Inflammatory macrophage treated with lipopolysaccharide for 1 hour (primary cell): ENCODE measurements around the gene SPATA31D3.
"Not testable (repeated sequence)": the region's sequence is repeated elsewhere in the genome, so short reads cannot be mapped to it uniquely, and the experiment has no call there.

ENCODE experiments used
- DNase-seq, 2 donors: peaks; one replicate each; pipeline ENCODE4 v3.0.0-alpha.2; 2020 to 2022

The SPATA31D3 gene

DNA sequence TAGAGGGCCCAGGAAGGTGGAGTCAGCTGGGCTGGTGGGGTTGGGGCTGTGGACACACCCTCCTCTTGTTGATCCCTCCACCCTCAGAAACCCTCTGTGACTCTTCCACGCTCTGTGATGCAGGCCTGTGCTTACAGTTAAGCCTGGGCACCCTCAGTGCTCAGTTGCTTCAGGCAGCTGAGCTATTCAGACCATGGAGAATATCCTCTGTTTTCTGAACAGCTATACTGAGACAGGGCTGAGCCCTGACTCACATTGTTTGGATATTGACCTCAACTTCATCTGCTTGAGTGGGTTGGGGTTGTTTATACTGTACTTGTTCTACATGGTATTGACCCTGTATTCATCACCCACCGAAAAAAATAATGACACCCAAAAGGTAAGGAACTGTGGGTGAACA, at the start of gene SPATA31D3:
Gene SPATA31D3, plus strand, starts transcription at position 108 of the 400 bp plus-strand sequence. Its CDS starts 86 bp downstream, at position 194.
- not testable (repeated sequence) for DNase-seq

DNA sequence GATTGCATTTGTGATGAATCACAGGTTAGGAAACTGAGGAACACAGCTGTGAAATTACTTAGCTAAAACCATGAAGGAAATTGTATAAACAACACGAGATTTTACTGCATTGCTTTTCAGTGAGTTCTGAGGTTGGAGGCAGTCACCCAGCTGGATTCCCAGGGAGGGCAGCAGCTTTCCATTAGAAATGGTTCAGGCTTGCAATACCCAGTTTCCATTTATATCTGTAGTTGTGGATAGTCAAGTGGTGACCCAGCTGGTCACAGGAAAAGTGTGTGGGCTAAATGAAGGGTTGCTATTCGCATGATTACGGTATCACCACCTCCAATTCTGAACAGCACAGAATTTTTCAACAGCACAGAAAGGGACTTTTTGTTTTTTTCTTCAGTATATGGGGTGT, 49.4 kb upstream of the SPATA31D3 start:
- DNase-seq = no peak

DNA sequence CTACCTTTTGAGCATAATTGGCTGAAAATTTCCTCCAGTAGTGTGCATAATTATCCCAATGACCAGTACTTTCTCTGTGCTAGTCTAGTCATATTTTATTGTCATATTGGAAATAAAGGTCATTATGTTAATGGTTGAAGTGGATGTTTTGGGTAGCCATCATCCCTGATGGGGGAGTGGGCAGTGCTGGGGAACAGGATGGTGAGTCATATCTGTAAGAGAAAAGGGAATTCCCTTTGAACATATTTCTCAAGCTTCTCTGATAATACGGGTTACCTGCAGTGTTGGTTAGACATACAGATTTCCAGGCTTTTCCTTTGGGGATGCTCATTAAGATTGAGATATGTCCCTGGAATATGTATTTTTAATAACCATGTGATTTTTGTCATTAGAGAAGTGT, 48.4 kb upstream of the SPATA31D3 start:
- no peak for DNase-seq

DNA sequence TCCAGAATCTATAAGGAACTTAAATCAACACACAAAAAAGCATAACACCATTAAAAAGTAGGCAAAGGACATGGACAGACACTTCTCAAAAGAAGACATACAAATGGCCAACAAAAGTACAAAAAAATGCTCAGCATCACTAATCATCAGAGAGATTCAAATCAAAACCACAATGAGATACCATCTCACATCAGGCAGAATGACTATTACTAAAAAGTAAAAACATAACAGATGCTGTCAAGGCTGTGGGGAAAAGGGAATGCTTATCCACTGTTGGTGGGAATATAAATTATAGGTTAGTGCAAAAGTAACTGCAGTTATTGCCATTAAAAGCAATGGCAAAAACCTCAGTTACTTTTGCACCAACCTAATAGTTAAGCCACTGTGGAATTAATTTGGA, 47.2 kb upstream of the SPATA31D3 start:
- no peak for DNase-seq

DNA sequence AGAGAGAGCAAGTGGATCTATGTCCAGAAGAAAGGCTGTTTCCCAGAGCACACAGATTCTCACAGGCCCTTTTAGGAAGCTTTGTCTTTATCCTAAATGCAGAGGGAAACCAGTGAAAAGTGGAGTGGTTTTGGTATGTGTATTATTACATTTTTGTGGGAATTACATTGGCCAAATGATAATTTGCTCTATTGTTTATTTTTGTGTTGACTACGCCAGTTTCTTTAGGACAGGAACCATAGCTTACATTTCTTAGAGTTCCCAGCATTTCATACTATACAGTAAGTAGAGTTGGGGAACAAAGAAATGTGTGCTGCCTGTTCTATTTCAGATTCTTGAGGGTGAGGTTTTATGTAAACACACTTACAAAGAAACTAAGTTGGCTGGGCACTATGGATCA, 44.4 kb upstream of the SPATA31D3 start:
- no peak for DNase-seq

DNA sequence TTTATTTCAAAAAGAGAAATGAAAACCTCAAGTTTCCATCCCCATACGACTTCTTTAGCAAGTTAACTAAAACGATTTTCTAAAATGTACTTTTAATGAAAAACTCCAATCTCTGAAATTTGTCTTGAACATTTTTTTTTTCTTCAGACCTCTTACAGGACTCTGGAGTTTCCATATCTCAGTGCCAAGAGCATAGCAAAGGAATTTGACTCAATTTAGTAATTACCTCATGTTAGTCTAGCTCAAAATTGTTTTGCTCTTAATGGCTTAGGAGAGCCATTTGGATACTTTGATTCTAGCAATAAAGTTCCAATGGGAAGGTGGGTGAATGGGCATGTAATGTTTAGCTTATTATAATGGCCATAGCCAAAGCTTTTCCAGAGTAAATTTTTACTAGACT, 41.1 kb upstream of the SPATA31D3 start:
- DNase-seq = peak in 1 of 2 donors; percentile 2

DNA sequence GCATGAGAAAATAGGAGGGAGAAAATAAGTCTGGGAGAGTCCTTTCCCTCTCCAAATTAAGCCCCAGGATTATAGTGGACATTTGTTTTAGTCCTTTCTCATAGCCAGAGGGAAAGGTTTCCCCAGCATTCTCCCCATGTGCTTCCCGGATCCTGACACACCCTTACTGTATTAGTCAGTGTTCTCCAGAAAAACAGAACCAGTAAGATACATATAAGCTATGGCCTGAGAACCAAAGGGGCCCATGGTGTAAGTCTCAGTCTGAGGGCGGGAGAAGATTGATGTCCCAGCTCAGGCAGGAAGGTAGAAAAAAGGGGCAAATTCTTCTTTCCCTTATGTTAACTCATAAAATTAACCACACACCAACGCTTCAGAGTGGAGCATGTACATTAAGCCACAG, 40.7 kb upstream of the SPATA31D3 start:
- no peak for DNase-seq

DNA sequence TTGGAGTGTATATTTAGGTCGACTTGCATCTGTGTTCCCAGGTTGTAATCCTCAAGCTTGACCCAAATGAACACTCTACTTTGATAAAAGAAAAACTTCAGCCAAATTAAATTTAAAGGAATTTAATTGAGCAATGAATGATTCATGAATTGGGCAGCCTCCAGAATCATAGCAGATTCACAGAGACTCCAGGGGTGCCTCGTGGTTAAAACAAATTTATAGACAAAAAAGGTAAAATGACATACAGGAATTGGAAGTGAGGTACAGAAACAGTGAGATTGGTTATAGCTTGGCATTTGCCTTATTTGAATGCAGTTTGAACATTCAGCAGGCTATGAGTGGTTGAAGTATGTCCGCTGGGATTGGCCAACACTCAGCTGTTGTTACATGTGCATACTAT, 36.6 kb upstream of the SPATA31D3 start:
- no peak for DNase-seq

DNA sequence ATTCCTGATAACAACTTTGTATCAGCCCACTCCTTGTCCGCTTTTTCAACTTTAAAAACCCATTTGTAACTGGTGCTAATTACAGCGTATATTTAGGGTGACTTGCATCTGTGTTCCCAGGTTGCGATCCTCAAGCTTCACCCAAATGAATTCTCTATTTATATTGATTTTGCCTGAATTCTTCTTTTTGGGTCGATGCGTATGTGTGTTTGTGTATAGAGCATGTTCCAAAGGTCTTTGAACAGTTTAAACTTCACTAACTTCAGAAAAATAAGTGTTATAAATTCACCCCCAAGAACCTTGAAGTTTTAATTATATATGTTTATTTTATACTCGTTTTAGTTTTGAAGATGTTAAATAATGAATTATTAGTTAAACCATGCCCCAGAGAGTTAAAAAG, 31.2 kb upstream of the SPATA31D3 start:
- no peak for DNase-seq

DNA sequence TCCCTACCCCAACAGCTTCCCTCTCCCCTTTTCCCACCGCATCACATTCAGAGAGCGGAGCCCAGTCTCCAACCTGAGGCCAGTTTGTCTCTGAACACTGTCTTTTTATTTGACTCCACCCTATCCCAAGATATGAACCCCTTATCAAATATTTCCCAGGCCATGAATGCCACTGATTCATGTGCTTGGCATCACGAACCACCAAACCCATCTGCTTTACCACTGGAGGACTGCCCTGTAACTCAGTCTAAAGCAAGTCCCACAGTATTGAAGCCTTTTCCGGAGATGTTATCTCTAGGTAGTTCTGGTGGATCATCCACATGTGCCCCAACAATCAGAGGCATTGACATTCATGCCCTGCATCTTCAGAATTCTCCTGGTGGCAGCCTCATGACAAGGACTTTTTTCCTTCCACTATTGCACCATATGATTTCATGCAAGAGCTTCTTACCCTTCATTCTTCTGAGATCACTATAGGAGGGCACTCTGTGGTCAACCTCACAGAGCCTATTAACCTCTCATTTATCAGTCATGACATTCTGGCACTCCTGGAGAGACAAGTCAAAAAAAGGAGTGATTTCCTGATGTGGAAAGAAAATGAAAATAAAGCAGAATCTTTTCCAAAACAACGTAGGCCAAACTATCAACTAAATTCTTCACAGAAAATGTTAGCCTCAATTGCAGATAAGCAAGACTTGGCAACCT, 27.3 kb upstream of the SPATA31D3 start:
- DNase-seq = no peak

DNA sequence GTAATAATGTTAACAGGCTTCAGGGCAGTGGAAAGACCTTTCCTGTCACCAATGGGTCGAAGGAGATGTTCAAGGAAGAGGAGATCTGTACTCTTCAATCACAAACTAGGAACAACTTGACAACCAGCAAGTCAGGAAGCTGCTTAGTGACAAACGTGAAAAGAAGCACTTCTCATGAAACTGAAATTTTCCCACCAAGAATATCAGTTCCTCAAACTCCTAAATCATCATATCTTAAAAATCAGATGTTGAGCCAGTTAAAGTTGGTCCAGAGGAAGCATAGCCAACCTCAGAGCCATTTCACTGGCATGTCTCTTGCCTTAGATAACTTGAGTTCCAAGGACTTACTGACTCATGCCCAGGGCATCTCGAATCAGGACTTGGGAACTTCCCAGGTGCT, 24.8 kb upstream of the SPATA31D3 start:
- DNase-seq = not testable (repeated sequence)

DNA sequence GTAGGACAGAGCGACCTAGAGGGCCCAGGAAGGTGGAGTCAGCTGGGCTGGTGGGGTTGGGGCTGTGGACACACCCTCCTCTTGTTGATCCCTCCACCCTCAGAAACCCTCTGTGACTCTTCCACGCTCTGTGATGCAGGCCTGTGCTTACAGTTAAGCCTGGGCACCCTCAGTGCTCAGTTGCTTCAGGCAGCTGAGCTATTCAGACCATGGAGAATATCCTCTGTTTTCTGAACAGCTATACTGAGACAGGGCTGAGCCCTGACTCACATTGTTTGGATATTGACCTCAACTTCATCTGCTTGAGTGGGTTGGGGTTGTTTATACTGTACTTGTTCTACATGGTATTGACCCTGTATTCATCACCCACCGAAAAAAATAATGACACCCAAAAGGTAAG, 15.0 kb upstream of the SPATA31D3 start, which contains the start of gene SPATA31D4:
Gene SPATA31D4, plus strand, starts transcription at position 124 of the 400 bp plus-strand sequence. Its CDS starts 86 bp downstream, at position 210.
- not testable (repeated sequence) for DNase-seq

DNA sequence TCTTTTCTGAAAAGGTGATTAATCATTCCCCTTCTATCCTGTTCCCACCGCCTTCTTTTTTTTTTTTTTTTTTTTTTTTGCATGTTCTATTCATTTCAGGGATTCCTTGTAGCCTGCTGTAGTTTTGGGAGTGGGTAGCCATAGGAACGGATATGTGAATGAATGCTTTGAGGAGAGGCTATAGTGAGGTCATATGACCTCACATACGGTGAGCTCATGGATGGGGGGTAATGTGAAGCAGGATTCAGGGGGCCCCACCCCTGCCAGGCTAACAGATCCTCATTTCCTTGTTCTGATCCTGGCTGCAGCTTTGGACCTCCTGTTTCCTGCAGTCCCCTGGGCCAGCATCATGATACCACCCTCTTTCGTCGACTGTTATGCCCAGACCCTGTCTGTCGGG, 13.2 kb upstream of the SPATA31D3 start:
- not testable (repeated sequence) for DNase-seq

DNA sequence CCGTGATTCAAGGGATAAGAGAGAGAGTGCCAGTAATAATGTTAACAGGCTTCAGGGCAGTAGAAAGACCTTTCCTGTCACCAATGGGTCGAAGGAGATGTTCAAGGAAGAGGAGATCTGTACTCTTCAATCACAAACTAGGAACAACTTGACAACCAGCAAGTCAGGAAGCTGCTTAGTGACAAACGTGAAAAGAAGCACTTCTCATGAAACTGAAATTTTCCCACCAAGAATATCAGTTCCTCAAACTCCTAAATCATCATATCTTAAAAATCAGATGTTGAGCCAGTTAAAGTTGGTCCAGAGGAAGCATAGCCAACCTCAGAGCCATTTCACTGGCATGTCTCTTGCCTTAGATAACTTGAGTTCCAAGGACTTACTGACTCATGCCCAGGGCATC, 9.8 kb upstream of the SPATA31D3 start:
- DNase-seq = not testable (repeated sequence)

DNA sequence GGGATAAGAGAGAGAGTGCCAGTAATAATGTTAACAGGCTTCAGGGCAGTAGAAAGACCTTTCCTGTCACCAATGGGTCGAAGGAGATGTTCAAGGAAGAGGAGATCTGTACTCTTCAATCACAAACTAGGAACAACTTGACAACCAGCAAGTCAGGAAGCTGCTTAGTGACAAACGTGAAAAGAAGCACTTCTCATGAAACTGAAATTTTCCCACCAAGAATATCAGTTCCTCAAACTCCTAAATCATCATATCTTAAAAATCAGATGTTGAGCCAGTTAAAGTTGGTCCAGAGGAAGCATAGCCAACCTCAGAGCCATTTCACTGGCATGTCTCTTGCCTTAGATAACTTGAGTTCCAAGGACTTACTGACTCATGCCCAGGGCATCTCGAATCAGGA, 5.3 kb downstream of the SPATA31D3 start:
- DNase-seq = not testable (repeated sequence)

DNA sequence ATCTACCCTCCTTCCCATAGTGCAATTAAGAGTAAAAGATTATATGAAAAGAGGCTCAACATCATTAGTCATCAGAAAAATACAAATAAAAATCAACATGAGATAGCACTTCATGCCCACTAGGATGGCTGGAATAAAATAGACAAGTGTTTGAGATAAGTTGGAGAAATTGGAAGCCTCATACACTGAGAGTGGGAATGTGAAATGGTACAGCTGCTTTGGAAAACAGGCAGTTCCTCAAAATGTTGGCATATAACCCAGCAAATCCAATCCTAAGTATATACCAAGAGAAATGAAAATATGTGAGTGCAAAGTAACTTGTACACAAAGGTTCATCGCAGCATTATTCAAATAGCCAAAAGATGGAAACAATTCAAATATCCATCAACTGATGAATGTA, 9.8 kb downstream of the SPATA31D3 start:
- DNase-seq = no peak

DNA sequence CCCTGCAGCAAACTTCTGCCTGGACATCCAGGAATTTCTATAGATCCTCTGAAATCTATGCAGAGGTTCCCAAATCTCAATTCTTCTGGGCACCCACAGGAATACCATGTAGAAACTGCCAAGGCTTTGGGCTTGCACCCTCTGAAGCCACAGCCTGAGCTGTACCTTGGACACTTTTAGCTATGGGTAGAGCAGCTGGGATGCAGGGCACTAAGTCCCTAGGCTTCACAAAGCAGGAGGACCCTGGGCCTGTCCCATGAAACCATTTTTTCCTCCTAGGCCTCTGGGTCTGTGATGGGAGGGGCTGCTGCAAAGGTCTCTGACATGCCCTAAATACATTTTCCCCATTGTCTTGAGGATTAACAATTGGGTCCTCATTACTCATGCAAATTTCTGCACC, 12.3 kb downstream of the SPATA31D3 start:
- no peak for DNase-seq

DNA sequence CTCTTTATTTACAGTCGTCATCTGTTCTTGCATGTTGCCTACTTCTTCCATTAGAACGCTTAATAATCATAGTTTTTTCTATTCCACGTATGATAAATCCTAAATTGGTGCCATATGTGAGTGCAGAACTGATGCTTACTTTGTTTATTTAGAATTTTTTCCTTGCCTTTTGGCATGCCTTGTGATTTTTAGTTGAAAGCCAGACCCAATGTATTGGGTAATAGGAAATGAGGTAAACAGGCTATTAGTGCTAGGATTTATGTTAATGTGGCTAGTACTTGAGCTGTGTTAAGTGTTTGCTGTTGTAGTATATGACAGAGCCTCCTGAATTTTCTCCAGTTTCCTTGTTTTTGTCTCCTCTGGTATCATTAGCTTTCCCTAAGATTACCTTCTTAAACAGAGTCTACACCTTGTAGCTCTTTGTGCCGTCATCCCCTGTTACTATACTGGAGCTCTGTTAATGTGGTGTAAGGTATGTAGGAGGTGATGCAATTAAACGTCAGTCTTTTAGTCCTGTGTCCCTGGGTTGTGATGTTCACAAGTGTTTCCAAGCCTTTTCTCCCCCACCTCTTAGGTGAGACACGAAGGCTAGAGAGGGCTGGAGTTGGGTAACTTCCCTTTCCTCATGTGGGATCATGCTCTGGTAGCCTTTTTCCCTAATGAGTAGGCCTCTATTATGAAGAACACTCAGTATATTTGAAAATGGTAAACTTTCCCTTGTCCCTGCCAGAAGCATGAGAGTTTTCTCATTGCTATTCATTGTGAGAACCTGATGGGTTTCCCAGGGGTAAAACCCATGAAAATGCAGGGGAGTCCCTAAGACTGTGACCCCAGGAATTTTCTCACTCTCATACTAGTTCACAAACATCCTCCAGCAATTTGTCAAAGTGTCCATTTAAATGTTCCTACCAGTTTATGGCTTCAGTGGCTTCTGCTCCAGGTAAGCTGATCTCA, 21.2 kb downstream of the SPATA31D3 start:
- no peak for DNase-seq

DNA sequence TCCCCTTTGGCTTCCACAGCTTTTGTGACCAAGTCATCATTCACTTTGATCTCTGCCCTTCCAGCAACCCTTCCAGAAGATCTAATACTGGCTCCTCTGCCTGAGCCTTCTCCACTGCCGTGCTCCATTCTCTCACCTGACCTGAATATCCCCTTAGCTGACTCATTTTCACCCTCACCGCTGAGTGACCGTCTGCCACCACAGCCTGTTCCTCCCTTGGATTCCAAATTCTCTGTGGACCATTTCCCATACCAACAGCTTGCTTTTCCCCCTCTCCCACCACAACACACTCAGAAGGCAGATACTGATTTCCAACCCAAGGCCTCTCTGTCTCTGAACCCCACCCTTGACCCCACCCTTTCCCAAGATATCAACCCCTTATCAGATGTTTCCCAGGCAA, 24.7 kb downstream of the SPATA31D3 start:
- DNase-seq = no peak

DNA sequence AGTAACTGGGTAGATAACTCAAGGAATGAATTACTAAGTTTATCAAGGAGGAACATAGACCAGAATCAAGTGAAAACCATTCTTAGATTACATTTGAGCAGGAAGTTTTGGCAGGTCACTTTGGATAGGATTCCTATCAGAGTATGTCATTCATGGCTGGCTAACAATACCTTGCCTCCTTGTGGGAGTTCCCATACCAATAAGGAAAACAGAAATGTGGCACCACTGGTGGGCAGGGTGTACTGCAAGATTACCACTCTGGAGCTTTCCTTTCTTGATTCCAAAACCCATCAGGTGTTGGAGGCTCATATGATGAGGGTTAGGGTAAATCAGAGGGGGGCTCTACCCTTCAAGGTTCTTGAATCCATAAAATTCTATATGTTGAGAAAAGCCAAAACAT, 26.7 kb downstream of the SPATA31D3 start:
- DNase-seq = no peak

DNA sequence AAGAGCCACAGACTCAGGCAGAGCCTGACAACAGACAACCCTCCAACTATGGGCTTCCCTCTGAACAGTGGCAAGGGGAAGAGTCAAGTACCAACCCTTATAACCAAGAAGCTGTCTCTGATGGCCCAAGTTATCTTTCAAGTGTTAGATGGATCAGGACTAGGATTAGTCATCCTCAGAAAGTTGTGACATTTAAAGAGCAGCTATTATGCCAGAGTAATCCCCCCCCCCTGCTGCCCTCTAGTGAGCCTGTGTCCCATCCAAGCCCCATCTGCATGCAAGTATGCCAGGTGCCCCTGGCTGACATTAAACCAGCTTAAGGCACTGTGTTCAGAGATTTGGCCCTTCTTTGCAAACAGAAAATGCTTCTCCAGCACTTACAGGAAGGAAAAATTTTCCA, 28.4 kb downstream of the SPATA31D3 start:
- DNase-seq = no peak

DNA sequence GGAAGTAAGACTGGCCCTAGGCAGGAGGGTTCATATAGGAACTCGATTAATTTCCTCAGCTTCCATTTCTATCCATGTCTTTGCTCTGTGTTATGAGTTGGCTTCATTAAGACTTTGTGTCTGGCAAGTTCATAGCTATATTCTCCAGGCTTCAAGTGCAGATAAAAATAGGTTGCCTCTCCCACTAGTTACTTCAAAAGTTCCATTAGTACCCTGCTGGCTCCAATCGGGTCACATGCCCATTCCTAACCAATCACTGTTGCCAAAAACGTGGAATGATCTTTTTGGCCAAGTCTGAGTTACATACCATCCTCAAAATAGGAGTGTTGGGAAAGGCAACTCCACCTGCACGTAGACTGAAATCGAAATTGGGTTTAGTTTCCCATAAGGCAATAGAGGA, 31.5 kb downstream of the SPATA31D3 start:
- DNase-seq = no peak

DNA sequence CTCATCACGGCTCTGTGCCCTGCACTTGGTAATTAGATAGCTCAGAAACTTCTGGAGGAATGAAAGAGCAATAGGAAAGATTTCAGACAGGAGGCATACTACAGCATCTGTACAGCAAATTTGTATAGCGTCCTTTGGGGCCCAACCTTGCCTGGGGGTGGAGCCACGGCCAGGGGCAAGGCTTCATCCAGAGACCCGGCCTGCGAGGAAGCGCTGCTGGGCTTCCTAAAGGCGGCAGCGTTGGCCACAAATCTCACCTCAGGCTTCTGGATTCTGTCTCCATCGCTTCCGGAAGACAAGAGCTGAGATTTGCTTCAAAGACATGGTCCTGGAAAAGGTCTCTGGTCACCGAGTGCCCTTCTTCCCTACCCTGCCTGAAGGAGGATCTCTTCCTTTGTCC, 33.1 kb downstream of the SPATA31D3 start:
- no peak for DNase-seq

DNA sequence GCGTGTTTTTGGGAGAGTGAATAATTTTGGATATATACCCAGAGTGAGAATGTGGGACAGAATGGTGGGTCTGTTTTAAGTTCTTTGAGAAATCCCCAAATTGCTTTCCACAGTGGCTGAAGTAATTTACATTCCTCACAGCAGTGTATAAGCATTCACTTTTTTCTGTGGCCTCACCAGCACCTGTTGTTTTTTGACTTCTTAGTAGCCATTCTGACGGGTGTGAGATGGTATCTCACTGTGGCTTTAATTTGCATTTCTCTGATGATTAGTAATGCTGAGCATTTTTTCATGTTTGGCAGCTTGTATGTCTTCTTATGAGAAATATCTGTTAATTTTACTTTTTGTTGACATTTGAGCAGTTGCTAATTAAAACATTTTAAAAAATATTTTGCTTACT, 35.9 kb downstream of the SPATA31D3 start:
- no peak for DNase-seq
